NCI-H82 (cell line): ENCODE measurements around the gene TAF1.
"Not testable (repeated sequence)": the region's sequence is repeated elsewhere in the genome, so short reads cannot be mapped to it uniquely, and the experiment has no call there.

Experiments
- DNase-seq: peaks from one replicate; lab custom pipeline; 2025; lab: John Stamatoyannopoulos, UW

TAF1 gene

DNA sequence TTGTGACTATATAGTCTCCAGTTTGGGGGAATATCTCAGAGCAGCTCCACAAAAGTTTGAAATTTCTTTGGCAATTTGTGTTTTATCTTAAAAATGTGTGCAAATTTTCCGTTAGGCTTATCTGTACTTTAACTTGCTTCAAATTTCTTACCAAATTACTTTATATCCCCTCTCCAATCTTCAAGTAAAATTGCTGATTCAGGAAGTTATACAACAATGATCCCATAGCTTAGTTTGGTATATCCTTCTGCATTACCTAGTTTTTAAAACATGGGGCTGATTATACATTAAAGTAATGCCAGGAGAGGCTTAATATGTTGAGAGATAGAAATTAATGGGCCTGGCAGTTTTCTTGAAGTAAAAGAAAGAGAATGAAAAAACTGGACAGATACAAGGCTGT, 66.6 kb downstream of the TAF1 start:
- DNase-seq: no peak

- DNase-seq: no peak
Observed at GRCh38 chrX:71438750-71439149, 72.6 kb downstream of the TAF1 start.

DNA sequence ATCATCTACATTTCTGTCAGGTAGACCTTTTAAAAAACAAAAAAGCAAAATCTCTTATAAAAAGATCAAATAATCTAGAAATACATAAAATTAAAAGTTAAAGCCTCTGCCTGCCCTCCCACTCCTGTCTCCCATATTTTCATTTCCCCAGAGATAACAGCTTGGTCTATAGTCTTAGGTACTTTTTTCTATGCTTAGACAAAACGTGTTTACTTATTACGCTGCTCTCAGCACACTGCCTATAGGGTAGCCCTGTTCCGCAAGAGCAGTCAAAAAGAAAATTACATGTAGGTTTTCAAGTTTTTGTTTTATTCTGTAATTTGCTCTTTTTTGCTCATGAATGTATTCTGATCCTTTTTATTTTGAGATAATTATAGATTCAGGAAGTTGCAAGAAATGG, 73.3 kb downstream of the TAF1 start:
- DNase-seq: no peak

GRCh38 chrX:71439896-71440295, 73.7 kb downstream of the TAF1 start:
- no peak for DNase-seq

DNA sequence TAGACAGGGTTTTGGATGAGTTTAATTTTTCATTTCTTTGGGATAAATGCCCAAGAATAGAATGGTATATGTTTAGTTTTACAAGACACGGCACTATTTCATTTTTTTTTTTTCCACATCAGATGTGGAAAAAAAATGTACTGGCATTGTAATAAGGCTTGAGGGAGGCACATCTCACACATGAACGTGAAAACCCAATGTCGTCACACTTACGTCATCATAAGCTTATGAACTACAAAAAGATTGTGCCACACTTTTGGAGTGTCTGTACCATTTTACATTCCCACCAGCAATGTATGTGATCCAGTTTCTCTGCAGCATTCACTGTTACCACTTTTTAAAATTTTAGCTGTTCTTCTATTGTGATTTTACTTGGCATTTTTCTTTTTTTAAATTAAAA, 74.2 kb downstream of the TAF1 start:
- no peak for DNase-seq

- DNase-seq: not testable (repeated sequence)
Observed at GRCh38 chrX:71441809-71442208, 75.7 kb downstream of the TAF1 start.

DNA sequence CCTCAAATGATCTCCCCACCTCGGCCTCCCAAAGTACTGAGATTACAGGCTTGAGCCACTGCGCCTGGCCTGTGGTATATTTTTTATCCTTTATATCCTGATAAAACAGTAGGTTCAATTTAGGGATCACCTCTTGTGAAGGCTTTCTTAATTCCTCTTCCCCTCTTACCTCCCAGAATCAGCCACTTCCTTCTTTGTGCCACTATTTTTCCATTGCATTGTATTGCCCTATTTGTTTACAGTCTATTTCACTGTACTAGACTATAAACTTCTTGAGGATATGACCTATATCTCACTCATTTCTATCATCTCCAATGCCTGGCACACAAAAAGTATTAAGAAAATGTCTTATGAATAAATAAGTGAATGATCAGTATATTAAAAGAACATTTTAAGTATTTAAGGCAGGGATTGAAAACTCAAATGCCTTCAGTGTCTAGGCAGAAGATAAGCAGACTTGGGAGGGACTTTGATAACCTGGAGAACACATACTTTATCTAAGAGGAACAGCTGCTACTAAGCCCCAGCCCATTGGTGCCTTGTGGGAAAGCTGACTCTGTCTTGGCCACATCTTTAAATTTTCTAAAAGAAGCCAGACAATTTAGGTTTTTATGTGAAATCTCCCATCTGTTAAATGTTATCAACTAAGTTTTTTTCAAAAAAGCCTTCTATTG, 84.4 kb downstream of the TAF1 start:
- peak; percentile 36 for DNase-seq

GRCh38 chrX:71451518-71451917, 85.4 kb downstream of the TAF1 start:
- DNase-seq: not testable (repeated sequence)

- no peak for DNase-seq
Observed at GRCh38 chrX:71453056-71453455, 86.9 kb downstream of the TAF1 start.

GRCh38 chrX:71454222-71454621, 88.1 kb downstream of the TAF1 start:
- DNase-seq: no peak

GRCh38 chrX:71458866-71459265, 92.7 kb downstream of the TAF1 start:
- DNase-seq: no peak

DNA sequence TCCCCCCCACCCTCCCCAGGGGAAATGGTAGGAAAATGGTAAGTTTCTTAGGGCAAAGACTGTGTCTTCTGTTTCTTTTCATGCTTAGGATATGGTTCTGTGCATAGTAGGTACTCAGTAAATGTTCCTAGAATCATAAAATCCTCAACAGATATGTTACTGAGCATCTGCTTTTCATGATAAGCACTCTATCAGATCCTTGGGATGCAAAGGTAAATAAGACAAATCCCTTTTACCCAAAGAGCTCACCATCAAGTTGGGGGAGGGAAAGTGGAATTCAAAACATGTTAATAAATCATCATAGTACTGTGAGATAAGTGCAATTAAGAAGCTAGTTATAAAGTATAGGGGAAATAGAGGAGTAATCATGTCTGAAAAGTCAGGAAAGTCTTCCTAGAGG, 98.8 kb downstream of the TAF1 start:
- no peak for DNase-seq

DNA sequence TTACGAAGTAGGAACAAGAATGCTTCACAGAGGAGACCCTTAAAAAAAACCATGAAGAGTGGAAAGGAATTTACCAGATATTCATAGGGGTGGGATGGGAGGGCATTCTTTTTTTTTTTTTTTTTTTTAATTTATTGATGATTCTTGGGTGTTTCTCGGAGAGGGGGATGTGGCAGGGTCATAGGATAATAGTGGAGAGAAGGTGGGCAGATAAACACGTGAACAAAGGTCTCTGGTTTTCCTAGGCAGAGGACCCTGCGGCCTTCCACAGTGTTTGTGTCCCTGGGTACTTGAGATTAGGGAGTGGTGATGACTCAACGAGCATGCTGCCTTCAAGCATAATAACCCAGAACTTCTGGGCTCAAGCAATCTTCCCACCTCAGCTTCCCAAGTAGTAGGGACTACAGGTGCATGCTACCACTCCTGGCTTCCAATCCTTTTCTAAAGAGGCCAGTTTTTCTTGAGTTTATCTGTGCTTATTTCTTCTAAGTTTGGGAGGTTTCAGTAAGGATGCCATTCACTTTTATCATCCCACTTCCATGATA, 100.9 kb downstream of the TAF1 start:
- DNase-seq: no peak

GRCh38 chrX:71475785-71476540, 109.8 kb downstream of the TAF1 start:
- DNase-seq: no peak

DNA sequence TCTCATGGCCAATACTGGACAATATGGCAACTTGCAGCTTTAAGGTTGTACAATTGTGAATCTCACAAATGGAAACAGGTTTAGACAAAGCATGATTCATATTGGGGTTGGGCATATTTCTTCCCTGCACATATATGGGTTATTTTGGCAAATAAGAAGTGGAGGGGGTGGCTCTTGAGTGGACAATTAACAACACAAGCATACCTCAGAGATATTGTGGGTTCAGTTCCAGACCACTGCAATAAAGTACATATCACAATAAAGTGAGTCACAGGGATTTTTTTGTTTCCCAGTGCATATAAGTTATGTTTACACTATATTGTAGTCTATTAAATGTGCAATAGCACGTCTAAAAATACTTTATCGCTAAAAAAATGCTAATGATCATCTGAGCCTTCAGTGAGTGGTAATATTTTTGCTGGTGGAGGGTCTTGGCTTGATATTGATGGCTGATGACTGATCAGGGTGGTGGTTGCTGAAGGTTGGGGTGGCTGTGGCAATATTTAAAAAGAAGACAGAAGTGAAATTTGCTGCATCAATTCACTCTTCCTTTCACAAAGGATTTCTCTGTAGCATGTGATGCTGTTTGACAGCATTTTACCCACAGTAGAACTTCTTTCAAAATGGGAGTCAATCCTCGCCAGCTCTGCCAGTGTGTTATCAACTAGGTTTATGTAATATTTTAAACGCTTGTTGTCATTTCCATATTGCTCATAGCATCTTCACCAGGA, 116.2 kb downstream of the TAF1 start:
- no peak for DNase-seq

GRCh38 chrX:71487814-71488213, 121.7 kb downstream of the TAF1 start:
- DNase-seq: no peak

GRCh38 chrX:71489540-71489939, 123.4 kb downstream of the TAF1 start:
- no peak for DNase-seq

- no peak for DNase-seq
Observed at GRCh38 chrX:71492231-71493065, 126.3 kb downstream of the TAF1 start.

DNA sequence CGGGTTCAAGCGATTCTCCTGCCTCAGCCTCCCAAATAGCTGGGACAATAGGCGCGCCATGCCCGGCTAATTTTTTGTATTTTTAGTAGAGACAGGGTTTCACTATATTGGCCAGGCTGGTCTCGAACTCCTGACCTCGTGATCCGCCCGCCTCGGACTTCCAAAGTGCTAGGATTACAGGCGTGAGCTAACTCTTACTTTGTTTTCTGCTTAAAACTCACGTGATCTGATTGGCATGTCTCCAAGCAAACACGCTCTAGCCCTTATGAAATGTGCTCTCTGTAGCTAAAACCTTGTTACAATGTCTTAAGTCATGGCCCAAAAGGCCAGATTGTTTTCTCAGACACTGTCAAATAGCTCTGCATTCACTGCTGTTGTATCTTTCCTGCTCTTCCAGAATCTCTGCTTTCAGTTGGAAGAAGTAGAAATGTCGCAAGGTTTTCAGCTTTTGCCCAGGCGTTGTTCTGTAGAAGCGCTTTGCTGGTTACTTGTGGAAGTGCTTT, 127.0 kb downstream of the TAF1 start:
- DNase-seq: no peak

DNA sequence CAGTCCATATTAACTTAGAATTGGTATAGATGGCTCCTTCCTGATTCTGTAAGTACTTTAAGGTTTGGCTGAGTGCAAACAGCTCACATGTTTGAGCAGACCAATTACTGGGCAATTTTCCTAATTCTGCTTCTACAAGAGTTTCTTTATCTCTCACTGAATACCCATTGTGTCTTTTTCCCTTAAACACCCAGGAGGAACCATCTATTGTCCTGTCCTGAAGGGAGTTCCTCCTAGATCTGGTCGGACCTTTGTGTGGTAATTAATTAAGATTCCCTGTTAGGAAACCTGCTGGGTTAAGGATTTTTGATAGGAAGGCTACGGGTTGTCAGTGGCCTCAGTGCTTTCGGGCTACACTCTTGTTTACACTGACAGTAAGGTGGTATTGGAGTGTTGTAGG, 129.8 kb downstream of the TAF1 start:
- DNase-seq: not testable (repeated sequence)

GRCh38 chrX:71496476-71496875, 130.3 kb downstream of the TAF1 start:
- no peak for DNase-seq

DNA sequence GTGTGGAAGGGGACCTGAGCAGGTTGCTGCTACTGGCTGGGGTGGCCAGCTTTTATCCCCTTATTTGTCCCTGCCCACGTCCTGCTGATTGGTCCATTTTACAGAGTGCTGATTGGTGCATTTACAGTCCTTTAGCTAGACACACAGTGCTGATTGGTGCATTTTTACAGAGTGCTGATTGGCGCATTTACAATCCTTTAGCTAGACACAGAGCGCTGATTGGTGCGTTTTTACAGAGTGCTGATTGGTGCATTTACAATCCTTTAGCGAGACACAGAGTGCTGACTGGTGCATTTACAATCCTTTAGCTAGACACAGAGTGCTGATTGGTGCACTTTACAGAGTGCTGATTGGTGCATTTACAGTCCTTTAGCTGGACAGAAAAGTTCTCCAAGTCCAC, 135.9 kb downstream of the TAF1 start:
- not testable (repeated sequence) for DNase-seq
